HCT116 (cell line): ENCODE data around the gene ATN1.

Experiments
- CEBPB ChIP-seq: IDR thresholded peaks from 2 replicates; pipeline ENCODE4 v1.6.1; 2012; ENCODE audit warnings: low read depth
- CTCF ChIP-seq, 3 experiments: fragments of 200-600 bp in 1 of 3; sonication (generic) in 1 of 3; IDR thresholded peaks in 2 of 3; conservative IDR thresholded peaks in 1 of 3; 2 replicates each; pipeline ENCODE4 v1.5.1; 2012 to 2017; ENCODE audit warnings: low read depth in 2 of 3, low read length in 2 of 3, antibody characterized with exemption in 1 of 3, borderline replicate concordance in 1 of 3, control low read depth in 1 of 3, mild to moderate bottlenecking in 1 of 3, mixed read lengths in 1 of 3, mixed run types in 1 of 3, moderate library complexity in 1 of 3; ENCODE audit not compliant: insufficient read depth in 1 of 3
- POLR2A ChIP-seq: IDR thresholded peaks from 2 replicates; pipeline ENCODE4 v1.7.0; 2011; ENCODE audit warnings: borderline replicate concordance; ENCODE audit not compliant: insufficient read depth, insufficient read length; ENCODE audit errors: extremely low read depth
- POLR2AphosphoS5 ChIP-seq: IDR thresholded peaks from 2 replicates; pipeline ENCODE4 v1.6.1; 2011; ENCODE audit warnings: mild to moderate bottlenecking, low read depth, low read length, moderate library complexity
- TF ChIP-seq, protein P1 (sequence below): IDR thresholded peaks from 2 replicates; pipeline ENCODE4 v1.6.1; 2012

GRCh38 chr12:6923003-6923732 is 4.6 kb upstream of the ATN1 start:
- TF ChIP-seq POLR2A = no peak
- no peak for TF ChIP-seq CTCF (IDR thresholded peaks at IDR 0.05 in 2 of 3, conservative IDR thresholded peaks at IDR 0.05 in 1 of 3; ENCODE audit: borderline replicate concordance in 1 of 3, insufficient read depth in 1 of 3, low read depth in 2 of 3, low read length in 2 of 3)
- TF ChIP-seq, protein P1, sequence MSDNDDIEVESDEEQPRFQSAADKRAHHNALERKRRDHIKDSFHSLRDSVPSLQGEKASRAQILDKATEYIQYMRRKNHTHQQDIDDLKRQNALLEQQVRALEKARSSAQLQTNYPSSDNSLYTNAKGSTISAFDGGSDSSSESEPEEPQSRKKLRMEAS = no peak
- TF ChIP-seq CEBPB = no peak
- TF ChIP-seq POLR2AphosphoS5 = no peak
